ENCODE measurements around the gene TRIM2. TPM values are rescaled to one million over a fixed set of nuclear protein-coding genes. Genes with fewer than 3 reads are reported as not detected.

TRIM2 gene
- polyA plus RNA-seq, 1 of the 3 experiments (the other 2 are of a cell fraction): 16.4 TPM

DNA sequence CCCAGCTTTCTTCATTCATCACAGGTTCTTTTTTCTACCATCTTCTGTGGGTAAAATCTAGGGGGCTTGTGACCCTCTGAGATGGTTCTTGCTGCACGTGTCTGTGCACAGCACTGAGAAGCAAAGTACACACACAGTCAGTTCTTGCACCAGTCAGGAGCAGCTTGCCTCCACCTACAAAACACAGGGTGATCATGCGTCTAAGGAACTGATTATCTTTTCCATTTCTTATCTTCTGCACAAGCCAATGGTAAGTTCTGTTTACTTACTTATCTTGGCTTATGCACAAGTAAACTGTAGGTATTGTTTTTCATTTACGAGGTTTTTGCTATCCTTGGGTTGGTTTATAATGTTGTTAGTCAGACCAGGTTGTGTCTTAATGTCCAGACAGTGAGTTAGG, 40.7 kb downstream of the TRIM2 start:
- no peak overlapping the region for H3K27ac ChIP-seq (ENCODE audit: low read depth in 2 of 2, low read length in 1 of 2)
- CTCF ChIA-PET: no interaction called here
- no peak overlapping the region for H3K4me2 ChIP-seq
- H3K36me3 ChIP-seq (replicated peaks in 1 of 2; ENCODE audit: control insufficient read depth in 1 of 2, insufficient read depth in 2 of 2, low read length in 1 of 2): peaks cover 6 to 7% of the 10 kb centered on the region in 2 experiments
- H3K4me1 ChIP-seq (ENCODE audit: control insufficient read depth in 1 of 2, insufficient read depth in 2 of 2, low read depth in 1 of 2, low read length in 1 of 2): peaks cover 4 to 13% of the 10 kb centered on the region in 2 experiments; a peak in 2 of 4 replicates
- WGBS (ENCODE audit: low lambda C conversion rate): 94% methylated on average over 3 of the region's 3 CpGs
- H3F3A ChIP-seq (replicated peaks; ENCODE audit: insufficient read depth): no peaks in the 10 kb centered on the region
- no peaks in the 10 kb centered on the region for H3K9me2 ChIP-seq
- POLR2A ChIA-PET: no interaction called here
- no peak overlapping the region for H3K9ac ChIP-seq
- no peaks in the 10 kb centered on the region for H4K20me1 ChIP-seq (ENCODE audit: insufficient read depth)
- H2AFZ ChIP-seq (ENCODE audit: low read depth): no peak overlapping the region
- TF ChIP-seq, protein P1, sequence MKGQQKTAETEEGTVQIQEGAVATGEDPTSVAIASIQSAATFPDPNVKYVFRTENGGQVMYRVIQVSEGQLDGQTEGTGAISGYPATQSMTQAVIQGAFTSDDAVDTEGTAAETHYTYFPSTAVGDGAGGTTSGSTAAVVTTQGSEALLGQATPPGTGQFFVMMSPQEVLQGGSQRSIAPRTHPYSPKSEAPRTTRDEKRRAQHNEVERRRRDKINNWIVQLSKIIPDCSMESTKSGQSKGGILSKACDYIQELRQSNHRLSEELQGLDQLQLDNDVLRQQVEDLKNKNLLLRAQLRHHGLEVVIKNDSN (IDR thresholded peaks at IDR 0.05; ENCODE audit: borderline replicate concordance, low read depth): no peak
- TF ChIP-seq, protein P2, sequence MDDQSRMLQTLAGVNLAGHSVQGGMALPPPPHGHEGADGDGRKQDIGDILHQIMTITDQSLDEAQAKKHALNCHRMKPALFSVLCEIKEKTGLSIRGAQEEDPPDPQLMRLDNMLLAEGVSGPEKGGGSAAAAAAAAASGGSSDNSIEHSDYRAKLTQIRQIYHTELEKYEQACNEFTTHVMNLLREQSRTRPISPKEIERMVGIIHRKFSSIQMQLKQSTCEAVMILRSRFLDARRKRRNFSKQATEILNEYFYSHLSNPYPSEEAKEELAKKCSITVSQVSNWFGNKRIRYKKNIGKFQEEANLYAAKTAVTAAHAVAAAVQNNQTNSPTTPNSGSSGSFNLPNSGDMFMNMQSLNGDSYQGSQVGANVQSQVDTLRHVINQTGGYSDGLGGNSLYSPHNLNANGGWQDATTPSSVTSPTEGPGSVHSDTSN (IDR thresholded peaks at IDR 0.05): no peak
- TF ChIP-seq TCF12 (IDR thresholded peaks at IDR 0.05): no peak
- no peak for TF ChIP-seq FOXJ3 (CRISPR knock-in tag; IDR thresholded peaks at IDR 0.05)
- TF ChIP-seq, protein P3, sequence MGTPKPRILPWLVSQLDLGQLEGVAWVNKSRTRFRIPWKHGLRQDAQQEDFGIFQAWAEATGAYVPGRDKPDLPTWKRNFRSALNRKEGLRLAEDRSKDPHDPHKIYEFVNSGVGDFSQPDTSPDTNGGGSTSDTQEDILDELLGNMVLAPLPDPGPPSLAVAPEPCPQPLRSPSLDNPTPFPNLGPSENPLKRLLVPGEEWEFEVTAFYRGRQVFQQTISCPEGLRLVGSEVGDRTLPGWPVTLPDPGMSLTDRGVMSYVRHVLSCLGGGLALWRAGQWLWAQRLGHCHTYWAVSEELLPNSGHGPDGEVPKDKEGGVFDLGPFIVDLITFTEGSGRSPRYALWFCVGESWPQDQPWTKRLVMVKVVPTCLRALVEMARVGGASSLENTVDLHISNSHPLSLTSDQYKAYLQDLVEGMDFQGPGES (IDR thresholded peaks at IDR 0.05; ENCODE audit: low read depth, low read length): no peak
- no peak for TF ChIP-seq YY1 (IDR thresholded peaks at IDR 0.05; ENCODE audit: low read depth)
- no peak for DNase-seq
- no peaks in the 10 kb centered on the region for H3K79me2 ChIP-seq (ENCODE audit: insufficient read depth)
- H3K9me3 ChIP-seq: no peaks in the 10 kb centered on the region
- no peak overlapping the region for H3K4me3 ChIP-seq (ENCODE audit: low read depth in 2 of 2, low read length in 1 of 2)
- no peaks in the 10 kb centered on the region for H3K27me3 ChIP-seq (ENCODE audit: insufficient read depth)

DNA sequence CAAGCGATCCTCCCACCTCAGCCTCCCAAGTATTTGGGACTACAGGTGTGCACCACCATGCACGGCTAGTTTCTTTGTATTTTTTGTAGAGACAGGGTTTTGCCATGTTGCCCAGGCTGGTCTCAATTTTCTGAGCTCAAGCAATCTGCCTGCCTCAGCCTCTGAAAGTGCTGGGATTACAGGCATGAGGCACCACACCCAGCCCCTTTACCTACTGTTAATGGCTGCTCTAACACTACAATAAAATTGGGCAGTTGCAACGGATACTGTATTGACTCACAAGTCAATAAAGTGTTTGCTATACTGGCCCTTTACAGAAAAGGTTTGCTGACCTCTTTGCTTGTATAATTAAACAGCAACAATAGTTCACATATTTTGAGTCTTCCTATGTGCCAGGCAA, 41.5 kb downstream of the TRIM2 start:
- POLR2A ChIA-PET: no interaction called here

More for the DNA sequence above, 41.5 kb downstream of the TRIM2 start:
- peaks cover 4 to 16% of the 10 kb centered on the region in 2 experiments; a peak in 2 of 4 replicates for H3K4me1 ChIP-seq (ENCODE audit: control insufficient read depth in 1 of 2, insufficient read depth in 2 of 2, low read depth in 1 of 2, low read length in 1 of 2)
- DNase-seq: no peak
- no peak overlapping the region for H3K9ac ChIP-seq
- H3K79me2 ChIP-seq (ENCODE audit: insufficient read depth): no peaks in the 10 kb centered on the region
- H2AFZ ChIP-seq (ENCODE audit: low read depth): no peak overlapping the region
- 100% methylated on average over 3 of the region's 3 CpGs for WGBS (ENCODE audit: low lambda C conversion rate)
- TF ChIP-seq, protein P4, sequence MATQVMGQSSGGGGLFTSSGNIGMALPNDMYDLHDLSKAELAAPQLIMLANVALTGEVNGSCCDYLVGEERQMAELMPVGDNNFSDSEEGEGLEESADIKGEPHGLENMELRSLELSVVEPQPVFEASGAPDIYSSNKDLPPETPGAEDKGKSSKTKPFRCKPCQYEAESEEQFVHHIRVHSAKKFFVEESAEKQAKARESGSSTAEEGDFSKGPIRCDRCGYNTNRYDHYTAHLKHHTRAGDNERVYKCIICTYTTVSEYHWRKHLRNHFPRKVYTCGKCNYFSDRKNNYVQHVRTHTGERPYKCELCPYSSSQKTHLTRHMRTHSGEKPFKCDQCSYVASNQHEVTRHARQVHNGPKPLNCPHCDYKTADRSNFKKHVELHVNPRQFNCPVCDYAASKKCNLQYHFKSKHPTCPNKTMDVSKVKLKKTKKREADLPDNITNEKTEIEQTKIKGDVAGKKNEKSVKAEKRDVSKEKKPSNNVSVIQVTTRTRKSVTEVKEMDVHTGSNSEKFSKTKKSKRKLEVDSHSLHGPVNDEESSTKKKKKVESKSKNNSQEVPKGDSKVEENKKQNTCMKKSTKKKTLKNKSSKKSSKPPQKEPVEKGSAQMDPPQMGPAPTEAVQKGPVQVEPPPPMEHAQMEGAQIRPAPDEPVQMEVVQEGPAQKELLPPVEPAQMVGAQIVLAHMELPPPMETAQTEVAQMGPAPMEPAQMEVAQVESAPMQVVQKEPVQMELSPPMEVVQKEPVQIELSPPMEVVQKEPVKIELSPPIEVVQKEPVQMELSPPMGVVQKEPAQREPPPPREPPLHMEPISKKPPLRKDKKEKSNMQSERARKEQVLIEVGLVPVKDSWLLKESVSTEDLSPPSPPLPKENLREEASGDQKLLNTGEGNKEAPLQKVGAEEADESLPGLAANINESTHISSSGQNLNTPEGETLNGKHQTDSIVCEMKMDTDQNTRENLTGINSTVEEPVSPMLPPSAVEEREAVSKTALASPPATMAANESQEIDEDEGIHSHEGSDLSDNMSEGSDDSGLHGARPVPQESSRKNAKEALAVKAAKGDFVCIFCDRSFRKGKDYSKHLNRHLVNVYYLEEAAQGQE (IDR thresholded peaks at IDR 0.05; ENCODE audit: low read depth, low read length): no peak
- no peak overlapping the region for H3K4me3 ChIP-seq (ENCODE audit: low read depth in 2 of 2, low read length in 1 of 2)
- no peaks in the 10 kb centered on the region for H3K9me2 ChIP-seq
- H4K20me1 ChIP-seq (ENCODE audit: insufficient read depth): no peaks in the 10 kb centered on the region
- H3K4me2 ChIP-seq: no peak overlapping the region
- peaks cover 0 to 7% of the 10 kb centered on the region in 2 experiments for H3K36me3 ChIP-seq (replicated peaks in 1 of 2; ENCODE audit: control insufficient read depth in 1 of 2, insufficient read depth in 2 of 2, low read length in 1 of 2)
- CTCF ChIA-PET: interaction anchor here (1.0 kb wide), 1 partner anchor 13 kb away, joined by 3 read pairs; no protein-coding TSS in a partner anchor
- H3K9me3 ChIP-seq: no peaks in the 10 kb centered on the region
- H3F3A ChIP-seq (replicated peaks; ENCODE audit: insufficient read depth): no peaks in the 10 kb centered on the region
- H3K27me3 ChIP-seq (ENCODE audit: insufficient read depth): no peaks in the 10 kb centered on the region
- no peak overlapping the region for H3K27ac ChIP-seq (ENCODE audit: low read depth in 2 of 2, low read length in 1 of 2)
